ENCODE measurements around the gene COL5A1.

GRCh38 chr9:134772331-134772730, 130.7 kb downstream of the COL5A1 start:
- TF ChIP-seq POLR2AphosphoS5 (IDR thresholded peaks at IDR 0.05; ENCODE audit: low read depth, low read length) (no peak), TAF1 (IDR thresholded peaks at IDR 0.05; ENCODE audit: borderline replicate concordance, insufficient read depth, low read length) (no peak), SIN3A (IDR thresholded peaks at IDR 0.05; ENCODE audit: borderline replicate concordance, insufficient read depth, low read length) (no peak)

Measured in PFSK-1 (cell line).